AG09319 (cell line): ENCODE measurements around the gene ZMYND19.

Experiments used
- DNase-seq: peaks from one replicate; pipeline ENCODE4 v3.0.0-alpha.2; 2010; ENCODE audit warnings: low read depth; ENCODE audit errors: extremely low read depth
- CTCF ChIP-seq: IDR thresholded peaks from 2 replicates; pipeline ENCODE4 v1.5.1; 2011; ENCODE audit warnings: low read depth, mild to moderate bottlenecking, inconsistent platforms, low read length, moderate library complexity

Gene ZMYND19

GRCh38 chr9:137619240-137620047 is 29.1 kb upstream of the ZMYND19 start:
- DNase-seq: no peak
- TF ChIP-seq CTCF: no peak

GRCh38 chr9:137618105-137619067 is 28.1 kb upstream of the ZMYND19 start, which contains the start of gene EHMT1:
Gene EHMT1, plus strand, starts transcription at chr9:137619005. Its CDS starts 24 bp downstream, at chr9:137619029.
- no peak for TF ChIP-seq CTCF
- DNase-seq: peak; percentile 54

GRCh38 chr9:137615387-137615871 is 25.1 kb upstream of the ZMYND19 start:
- TF ChIP-seq CTCF: no peak
- DNase-seq: no peak

GRCh38 chr9:137614631-137615386 is 24.5 kb upstream of the ZMYND19 start:
- DNase-seq: no peak
- TF ChIP-seq CTCF: no peak

- no peak for TF ChIP-seq CTCF
- no peak for DNase-seq
Measured at GRCh38 chr9:137613738-137614523, 23.6 kb upstream of the ZMYND19 start.

GRCh38 chr9:137613259-137613658 is 22.9 kb upstream of the ZMYND19 start:
- TF ChIP-seq CTCF: no peak
- no peak for DNase-seq
